HG02798 (cell line): ENCODE measurements around the gene IGFALS.

Experiments used
- ATAC-seq: cut with Tn5 transposase; IDR thresholded peaks from one replicate; pipeline ENCODE4 v1.9.1; 2021; ENCODE audit warnings: mild to moderate bottlenecking; ENCODE audit not compliant: unreplicated experiment, poor library complexity

Gene IGFALS

DNA sequence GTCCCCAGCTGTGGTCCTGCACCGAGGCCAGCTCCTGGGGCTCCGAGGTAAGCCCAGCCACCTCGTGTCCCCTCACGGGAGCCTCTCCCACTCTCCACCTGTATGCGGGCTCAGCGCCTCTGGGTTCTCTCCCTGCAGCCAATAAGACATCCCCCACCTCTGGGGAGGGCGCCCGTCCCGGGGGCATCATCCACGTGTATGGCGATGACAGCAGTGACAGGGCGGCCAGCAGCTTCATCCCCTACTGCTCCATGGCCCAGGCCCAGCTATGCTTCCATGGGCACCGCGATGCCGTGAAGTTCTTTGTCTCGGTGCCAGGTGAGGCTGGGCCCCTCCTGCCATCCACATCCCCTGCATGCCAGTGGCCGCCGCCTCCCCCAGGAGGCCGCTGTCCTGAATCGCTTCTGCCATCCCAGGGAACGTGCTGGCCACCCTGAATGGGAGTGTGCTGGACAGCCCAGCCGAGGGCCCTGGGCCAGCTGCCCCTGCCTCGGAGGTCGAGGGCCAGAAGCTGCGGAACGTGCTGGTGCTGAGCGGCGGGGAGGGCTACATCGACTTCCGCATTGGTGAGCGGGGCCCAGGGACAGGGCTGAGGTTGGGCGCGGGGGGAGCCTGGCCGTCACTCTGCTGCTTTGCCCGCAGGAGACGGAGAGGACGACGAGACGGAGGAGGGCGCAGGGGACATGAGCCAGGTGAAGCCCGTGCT, 25.3 kb downstream of the IGFALS start:
- no peak for ATAC-seq

DNA sequence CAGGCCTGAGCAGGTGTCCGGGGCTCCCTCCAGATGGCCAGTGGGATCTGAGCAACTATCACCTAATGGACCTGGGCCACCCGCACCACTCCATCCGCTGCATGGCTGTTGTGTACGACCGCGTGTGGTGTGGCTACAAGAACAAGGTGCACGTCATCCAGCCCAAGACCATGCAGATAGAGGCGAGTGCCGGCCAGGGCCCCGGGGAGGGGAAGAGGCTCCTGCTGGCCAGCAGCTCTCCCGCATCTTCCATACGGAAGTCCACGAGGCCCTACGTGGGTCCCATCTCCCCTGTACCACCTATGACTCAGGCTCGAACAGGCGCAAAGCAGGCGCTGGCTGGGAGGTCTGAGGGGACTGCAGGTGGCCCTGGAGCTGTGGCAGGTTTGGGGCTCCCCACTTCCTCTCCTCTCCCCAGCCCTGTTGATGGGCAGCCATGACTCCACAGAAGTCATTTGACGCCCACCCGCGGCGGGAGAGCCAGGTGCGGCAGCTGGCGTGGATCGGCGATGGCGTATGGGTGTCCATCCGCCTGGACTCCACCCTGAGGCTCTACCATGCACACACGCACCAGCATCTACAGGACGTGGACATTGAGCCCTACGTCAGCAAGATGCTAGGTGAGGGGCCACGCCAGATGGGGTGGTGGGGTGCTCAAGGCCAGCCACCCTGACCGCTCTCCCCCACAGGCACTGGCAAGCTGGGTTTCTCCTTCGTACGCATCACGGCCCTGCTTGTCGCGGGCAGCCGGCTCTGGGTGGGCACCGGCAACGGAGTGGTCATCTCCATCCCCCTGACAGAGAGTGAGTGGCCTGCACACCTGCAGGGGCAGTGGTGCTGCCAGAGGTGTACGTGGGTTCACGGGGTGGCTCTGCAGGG, 26.1 kb downstream of the IGFALS start:
- no peak for ATAC-seq

DNA sequence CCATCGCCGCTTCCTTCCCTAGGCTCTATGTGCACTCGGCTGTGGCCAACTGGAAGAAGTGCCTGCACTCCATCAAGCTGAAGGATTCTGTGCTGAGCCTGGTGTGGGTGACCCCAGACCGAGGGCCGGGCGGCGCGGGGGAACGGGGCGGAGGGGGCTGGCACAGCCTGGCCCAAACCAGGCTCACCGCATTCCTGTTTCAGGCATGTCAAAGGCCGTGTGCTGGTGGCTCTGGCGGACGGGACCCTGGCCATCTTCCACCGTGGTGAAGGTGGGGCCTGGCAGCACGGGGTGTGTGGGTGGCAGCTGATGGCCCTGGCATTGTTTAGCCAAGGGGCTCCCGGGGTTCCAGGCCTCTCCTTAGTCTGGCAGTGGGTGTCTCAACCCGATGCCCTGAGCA, 26.8 kb downstream of the IGFALS start:
- no peak for ATAC-seq

DNA sequence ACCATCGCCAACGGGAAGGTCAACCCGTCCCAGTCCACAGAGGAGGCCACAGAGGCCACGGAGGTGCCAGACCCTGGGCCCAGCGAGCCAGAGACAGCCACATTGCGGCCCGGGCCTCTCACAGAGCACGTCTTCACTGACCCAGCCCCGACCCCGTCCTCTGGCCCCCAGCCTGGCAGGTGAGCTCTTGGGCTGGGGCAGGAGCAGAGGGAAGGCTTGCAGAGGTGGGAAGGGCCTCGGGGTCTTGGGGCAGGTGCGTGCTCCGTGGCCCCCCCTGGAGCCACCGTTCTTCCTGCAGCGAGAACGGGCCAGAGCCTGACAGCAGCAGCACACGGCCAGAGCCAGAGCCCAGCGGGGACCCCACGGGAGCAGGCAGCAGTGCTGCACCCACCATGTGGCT, 27.3 kb downstream of the IGFALS start:
- ATAC-seq: no peak

DNA sequence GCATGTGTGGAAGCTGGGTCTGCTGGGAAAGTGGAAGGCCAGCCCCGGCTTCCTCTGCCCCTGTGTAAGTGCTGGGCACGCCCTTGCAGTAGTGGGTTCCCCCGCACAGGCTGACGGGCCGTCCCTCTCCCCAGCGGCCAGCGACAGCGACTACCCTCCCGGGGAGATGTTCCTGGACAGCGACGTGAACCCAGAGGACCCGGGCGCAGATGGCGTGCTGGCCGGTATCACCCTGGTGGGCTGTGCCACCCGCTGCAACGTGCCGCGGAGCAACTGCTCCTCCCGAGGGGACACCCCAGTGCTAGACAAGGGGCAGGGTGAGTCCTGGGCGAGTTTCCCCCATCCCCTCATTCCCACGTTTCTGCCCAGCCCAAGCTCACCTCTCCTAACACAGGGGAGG, 27.7 kb downstream of the IGFALS start:
- ATAC-seq: no peak

DNA sequence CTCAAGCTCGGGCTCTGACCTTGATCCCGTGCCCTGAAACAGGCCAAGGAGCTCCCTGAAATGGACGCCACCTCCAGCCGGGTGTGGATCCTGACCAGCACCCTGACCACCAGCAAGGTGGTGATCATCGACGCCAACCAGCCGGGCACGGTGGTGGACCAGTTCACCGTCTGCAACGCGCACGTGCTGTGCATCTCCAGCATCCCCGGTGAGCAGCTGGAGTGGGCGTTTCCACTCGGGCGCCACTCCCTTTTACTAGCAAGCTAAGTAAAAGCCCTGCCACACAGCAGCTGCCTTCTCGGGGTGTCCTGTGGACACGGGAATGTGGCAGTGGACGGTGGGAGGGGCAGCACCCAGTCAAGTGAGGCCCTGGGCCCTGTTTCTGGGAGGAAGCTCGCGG, 28.5 kb downstream of the IGFALS start:
- ATAC-seq: no peak

DNA sequence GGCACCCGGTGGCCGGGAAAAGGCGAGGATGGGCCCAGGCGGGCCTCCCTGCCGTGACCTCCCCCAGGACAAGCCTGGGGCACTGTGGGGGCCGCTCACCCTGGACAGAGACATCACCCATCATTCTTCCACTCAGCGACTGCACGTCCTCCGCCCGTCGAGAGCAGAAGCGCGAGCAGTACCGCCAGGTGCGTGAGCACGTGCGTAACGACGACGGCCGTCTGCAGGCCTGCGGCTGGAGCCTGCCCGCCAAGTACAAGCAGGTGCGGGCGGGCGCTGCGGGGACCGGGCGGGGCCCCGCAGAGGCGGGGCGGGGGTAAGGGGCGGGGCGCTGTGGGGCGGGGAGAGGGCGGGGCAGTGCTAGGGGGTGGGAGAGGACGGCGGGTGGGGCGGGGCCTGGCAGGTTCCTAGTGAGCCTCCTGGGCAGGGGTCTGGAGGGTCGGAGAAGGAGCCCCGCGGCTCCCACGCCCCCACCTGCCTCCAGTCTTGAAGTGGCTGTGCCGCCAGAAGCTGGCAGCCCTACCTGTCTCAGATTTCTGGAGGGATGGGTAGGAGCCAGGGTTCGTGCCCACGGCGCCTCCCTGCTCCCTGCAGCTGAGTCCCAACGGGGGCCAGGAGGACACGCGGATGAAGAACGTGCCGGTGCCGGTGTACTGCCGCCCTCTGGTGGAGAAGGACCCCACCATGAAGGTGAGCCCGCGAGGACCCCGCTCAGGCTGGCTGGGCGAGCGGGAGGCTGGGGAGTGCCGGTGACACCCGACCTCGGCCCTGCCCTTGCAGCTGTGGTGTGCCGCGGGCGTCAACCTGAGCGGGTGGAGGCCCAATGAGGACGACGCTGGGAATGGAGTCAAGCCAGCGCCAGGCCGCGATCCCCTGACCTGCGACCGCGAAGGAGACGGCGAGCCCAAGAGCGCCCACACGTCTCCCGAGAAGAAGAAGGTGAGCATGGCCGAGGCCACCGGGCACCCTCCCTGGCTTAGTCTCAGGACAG, 29.7 kb downstream of the IGFALS start:
- no peak for ATAC-seq

DNA sequence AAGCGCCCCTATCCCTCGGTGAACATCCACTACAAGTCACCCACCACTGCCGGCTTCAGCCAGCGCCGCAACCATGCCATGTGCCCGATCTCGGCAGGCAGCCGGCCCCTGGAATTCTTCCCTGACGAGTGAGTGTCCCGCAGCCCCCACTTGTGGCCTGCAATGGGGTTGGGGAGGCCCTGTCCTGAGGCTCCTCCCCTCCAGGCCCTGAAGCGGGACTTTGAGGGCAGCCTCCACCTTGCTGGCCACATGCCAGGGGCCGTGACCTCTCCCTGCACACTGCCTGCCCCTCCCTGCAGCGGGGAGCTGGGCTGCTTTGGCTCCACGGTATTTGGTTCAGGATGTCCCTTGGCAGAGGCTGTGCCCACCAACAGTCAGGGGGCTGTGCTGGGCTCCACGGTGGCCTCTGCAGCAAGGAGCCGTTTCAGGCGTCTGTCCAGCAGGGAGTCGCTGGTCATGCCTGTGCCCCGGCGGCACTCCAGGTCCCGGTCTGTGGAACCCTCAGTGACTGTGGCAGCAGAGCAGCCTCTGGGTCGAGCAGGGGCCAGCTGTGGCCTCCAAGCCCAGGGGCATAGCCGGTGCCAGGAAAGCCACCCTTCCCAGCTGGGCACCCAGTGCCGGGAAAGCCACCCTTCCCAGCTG, 30.5 kb downstream of the IGFALS start:
- ATAC-seq: no peak

DNA sequence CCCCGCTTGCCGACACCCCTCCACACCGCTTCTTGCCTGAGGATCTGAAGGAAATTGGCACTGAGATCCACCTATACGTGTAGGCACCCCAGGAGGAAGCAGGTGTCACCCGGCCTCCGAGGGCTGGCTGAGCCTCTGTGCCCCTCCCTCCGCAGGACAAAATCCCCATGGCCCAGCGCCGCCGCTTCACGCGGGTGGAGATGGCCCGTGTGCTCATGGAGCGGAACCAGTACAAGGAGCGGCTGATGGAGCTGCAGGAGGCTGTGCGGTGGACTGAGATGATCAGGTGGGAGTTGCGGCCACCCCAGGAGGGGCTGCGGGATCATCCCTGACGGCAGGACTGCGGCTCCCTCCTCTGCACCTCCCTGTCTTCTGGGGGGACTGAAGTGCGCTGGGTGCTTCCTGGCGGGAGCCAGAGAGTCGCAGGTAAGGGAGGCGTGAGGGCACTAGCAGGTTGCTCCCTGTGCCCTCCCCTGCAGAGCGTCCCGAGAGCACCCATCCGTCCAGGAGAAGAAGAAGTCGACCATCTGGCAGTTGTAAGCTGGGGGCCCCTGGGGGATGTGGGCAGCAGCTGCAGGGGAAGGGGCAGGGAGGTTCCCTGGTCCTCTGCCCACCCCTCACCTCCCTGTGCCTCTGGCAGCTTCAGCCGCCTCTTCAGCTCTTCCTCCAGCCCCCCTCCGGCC, 31.2 kb downstream of the IGFALS start:
- no peak for ATAC-seq

DNA sequence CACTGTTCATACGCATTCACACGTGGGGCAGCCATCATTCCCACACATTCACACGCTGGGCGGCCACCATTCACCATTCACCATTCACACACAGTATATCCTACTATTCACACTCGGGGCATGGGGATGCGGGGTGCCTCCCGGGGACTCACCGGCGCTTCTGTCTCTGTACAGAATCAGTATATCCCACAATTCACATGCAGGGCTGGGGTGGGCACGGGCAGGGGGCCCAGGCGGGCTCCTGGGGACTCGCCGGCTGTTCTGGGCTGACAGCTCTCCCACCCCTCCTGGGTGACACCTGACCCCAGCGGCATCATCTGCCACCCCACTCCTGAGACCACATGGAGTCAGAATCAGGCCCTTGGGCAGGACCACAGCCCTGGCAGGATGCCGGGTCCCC, 31.8 kb downstream of the IGFALS start:
- ATAC-seq: no peak

DNA sequence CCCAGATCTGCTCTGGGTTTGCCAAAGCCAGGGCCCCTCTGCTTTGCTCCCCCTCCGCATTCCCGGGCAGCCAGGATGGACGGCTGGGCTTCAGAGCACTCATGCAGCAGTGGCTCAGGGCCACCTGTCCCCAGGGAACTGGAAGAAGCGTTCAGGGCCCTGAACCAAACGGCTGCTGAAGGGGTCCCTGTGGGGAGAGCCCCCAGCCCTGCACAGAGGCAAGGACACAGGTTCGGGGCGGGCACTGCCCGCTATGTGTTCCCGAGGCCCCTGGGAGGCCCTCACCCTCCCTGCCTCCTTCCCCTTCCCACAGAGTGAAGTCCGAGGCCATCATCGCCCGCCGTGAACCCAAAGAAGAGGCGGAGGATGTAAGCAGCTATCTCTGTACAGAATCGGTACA, 32.6 kb downstream of the IGFALS start:
- no peak for ATAC-seq

DNA sequence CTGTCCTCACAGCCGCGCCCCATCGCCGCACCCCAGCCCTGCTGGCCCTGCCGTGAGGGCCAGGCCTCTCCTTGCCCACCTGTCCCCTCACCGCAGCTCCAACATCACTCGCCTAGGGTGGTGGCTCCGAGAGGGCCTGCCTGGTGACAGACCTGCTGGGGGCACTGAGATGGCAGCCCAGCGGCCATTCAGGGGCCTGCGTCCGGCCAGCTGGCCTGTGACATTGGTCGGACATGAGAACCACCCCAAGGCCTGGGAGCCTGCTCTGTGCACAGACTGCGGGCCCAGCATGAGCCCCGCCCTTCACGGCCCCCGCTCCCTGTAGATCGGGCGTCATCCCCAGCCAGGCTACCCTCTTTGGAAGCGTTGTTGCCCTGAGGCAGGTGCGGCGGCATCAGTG, 34.0 kb downstream of the IGFALS start:
- no peak for ATAC-seq

DNA sequence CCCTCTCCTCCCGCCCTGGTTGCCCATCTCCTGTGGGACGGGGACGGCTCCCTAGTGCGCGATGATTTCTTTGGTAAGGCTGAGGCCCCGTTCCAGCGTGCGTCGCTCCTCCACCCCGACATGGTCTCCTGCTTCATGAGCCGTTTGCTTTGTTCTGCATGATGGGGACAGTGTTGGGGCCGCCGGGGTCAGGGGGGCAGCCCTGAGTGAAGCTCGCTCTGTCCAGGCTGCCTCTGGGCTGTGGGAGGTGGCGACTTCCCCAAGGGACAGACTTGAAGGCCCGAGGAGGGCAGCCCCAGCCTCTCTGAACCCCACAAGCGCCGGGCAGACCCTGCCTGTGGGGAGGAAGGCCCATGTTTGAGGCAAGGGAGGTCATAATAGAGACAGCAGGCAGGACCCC, 34.6 kb downstream of the IGFALS start:
- ATAC-seq: no peak

DNA sequence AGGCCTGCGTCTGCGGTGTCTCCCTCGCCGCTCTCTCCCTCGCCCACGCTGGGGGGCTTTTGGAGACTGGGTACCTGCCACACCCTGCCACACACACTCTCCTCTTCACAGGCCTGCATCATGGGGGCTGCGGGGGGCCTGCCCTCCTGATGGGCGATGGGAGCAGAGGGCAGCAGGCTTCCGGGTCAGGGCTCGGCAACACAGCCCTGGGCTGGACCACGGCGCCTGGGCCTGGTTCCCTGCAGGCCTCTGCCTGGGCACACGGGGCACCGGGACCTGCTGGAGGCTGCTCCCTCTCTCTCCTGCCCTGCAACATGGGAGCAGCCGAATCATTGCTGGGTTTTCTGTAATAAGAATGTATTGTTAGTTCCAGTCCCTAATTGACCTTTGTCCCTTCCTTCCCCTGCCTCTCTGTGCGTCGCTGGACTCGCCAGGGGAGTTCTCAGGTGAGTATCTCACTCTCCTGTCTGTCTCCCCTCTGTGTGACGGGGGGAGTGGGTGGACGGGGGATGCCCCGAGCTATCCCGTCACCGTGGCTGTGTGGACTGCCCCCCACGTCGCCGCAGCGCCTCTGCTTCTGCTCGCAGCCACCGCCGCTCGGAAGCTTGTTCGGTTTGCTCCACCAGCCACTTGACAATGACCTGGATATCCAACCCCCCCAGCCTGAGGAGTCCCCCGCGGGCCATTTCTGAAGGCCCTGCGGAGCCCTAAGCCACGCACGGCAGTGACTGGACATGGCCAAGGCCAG, 35.6 kb downstream of the IGFALS start:
- no peak for ATAC-seq

DNA sequence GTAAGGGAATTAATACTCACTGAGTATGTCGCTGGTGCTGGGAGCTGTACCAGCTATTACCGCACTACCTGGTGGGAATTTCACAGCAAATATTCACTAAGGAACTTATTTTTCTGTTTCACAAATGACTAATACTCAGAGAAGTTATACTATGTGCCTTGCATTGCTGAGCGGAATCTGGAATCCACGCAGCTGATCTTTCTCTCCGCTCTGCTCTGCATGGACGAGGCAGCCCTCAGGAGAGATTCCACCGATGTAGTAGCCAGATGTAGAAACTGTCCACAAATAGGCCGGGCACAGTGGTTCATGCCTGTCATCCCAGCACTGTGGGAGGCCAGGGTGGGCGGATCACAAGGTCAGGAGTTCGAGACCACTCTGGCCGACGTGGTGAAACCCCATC, 39.3 kb downstream of the IGFALS start:
- ATAC-seq: no peak

DNA sequence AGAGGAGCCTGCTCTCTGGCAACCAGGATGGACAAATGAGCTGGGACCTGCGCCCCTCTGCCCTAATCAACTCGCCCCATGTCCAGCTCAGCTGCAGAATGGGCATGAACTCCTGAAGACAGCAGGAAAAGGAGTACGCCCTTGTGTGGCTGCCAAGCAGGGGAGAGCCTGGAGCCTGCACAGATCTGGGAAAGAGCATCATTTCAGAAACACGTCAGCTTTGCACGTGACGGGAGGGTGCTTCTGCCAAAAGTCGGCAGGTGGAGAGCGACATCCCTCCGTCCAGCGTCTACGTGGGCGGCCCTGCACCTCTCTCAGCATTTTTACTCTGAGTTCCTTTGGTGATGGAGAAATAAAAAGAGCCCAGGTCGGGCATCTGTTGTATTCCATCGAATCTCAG, 40.7 kb downstream of the IGFALS start:
- ATAC-seq: no peak

DNA sequence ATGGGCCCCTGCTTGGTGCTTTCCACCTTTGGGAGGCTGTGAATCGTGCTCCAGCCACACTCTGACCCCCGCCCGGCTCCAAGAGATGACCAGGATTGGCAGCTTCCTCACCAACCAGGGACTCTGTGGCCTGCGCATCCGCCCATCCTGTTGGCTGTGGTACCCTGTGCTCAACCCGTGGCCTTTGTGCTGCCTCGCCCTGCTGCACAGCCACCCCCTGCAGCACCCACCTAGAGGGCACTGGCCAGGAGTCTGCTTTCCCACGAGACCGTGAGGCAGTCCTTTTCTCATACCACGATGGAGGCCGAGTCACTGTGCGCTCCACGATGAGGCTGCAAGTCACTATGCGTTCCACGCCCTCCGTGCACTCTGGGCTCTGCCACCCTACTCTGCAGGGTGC, 41.6 kb downstream of the IGFALS start:
- no peak for ATAC-seq

DNA sequence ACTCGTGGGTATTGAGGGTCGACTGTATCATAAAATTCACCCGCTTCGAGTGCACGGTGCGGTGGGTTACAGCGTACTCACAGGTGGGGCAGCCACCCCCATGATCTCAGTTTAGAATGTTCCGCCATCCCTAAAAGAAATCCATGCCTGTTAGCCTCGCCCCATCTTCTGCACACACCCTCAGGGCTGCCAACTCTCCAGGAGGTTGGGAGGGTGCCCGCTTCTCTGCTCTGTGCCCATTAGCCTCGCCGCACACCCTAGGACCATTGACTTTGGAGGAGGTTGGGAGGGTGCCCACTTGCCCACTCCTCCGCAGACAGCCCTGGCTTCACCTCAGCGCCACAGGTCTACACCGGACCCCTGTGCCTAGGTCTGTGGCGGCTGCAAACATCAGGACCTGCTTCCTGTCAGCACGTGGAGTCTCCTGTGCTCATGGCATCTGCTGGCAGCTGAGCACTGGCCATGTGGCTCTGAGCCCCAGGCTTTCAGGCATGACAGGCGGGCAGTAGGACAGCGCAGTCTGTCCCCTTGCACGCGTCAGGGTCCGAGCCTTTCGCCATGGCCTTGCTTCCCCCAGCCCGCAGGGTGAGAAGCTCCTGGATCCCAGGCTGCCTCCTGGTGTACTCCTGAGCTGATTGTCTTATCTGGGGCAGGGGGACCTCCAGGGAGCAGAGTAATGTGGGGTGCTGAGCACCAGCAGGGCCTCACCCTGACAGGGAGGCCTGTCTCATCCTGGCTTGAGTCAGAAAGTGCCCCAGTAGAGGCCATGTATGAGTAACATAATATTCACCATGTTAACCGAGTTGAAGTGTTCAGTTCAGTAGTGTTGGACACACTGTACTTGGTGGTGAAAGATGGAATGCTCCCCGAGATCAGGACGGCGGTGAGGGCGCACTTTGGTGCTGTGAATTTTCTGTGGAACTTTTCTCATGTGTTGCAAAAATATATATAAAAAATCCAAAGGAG, 44.1 kb downstream of the IGFALS start:
- no peak for ATAC-seq
